Ascending aorta (tissue), 2 donors: ENCODE measurements around the gene HDLBP. TPM values are rescaled to one million over a fixed set of nuclear protein-coding genes. Genes with fewer than 3 reads are reported as not detected.
A peak's percentile ranks its signal among the peaks of the same experiment; 100 is the strongest.

Source experiments
- DNase-seq, 2 donors: peaks; one replicate each; pipeline ENCODE4 v3.0.0-alpha.2; 2019; ENCODE audit warnings: low spot score in 2 of 2
- H3K27ac ChIP-seq, 2 donors: fragments of 200-600 bp; sonication (generic); one replicate each; pipeline ENCODE4 v1.5.1; 2016 to 2017; ENCODE audit warnings: mild to moderate bottlenecking in 1 of 2
- H3K27me3 ChIP-seq: fragments of 200-600 bp; sonication (generic); one replicate; pipeline ENCODE4 v1.5.1; 2017
- H3K36me3 ChIP-seq, 2 donors: fragments of 200-600 bp; sonication (generic); one replicate each; pipeline ENCODE4 v1.5.1; 2016
- H3K4me1 ChIP-seq, 2 donors: fragments of 200-600 bp; sonication (generic); one replicate each; pipeline ENCODE4 v1.5.1; 2016 to 2017; ENCODE audit warnings: mild to moderate bottlenecking in 1 of 2
- H3K4me3 ChIP-seq, 2 donors: fragments of 200-600 bp; sonication (generic); one replicate each; pipeline ENCODE4 v1.5.1; 2016 to 2017; ENCODE audit warnings: mild to moderate bottlenecking in 1 of 2
- H3K9me3 ChIP-seq, 2 donors: fragments of 200-600 bp; sonication (generic); one replicate each; pipeline ENCODE4 v1.5.1; 2016
- CTCF ChIP-seq, 3 experiments: fragments of 200-600 bp in 2 of 3; fragments of 450-650 bp in 1 of 3; sonication (generic) in 2 of 3; IDR thresholded peaks; one replicate each; pipeline ENCODE4 v1.5.1; 2016 to 2019; ENCODE audit warnings: antibody characterized with exemption in 3 of 3, mild to moderate bottlenecking in 1 of 3, moderate library complexity in 1 of 3
- intact Hi-C: fragments of 100-400 bp; cut with DNase I; formaldehyde crosslinking; loops from one replicate; pipeline ENCODE4 v1.15.1; 2023
- total RNA-seq: library from RNA; depleted of rRNA; stranded (reverse); fragments of >200 nt; gene quantifications from one replicate; pipeline ENCODE4 v1.1.0, GENCODE V29; 2016

Gene HDLBP
- total RNA-seq, 1 donor from 2014 or later = 308 TPM

- no peaks in the 10 kb centered on the region for H3K4me1 ChIP-seq
- H3K27me3 ChIP-seq = no peaks in the 10 kb centered on the region
- DNase-seq = no peak
- no peaks in the 10 kb centered on the region for H3K9me3 ChIP-seq
- no peaks in the 10 kb centered on the region for H3K36me3 ChIP-seq
- H3K4me3 ChIP-seq = no peak overlapping the region
- intact Hi-C loops = no loop called here
- H3K27ac ChIP-seq = no peak overlapping the region
- no peak for TF ChIP-seq CTCF (IDR thresholded peaks at IDR 0.05)
These were observed 24.3 kb downstream of the HDLBP start for GRCh38 chr2:241291153-241291552.

GRCh38 chr2:241289597-241289996 lies 25.9 kb downstream of the HDLBP start:
- no peaks in the 10 kb centered on the region for H3K27me3 ChIP-seq
- H3K4me3 ChIP-seq = no peak overlapping the region
- peaks cover 5 to 6% of the 10 kb centered on the region in 2 donors for H3K36me3 ChIP-seq
- no peaks in the 10 kb centered on the region for H3K9me3 ChIP-seq
- no peak overlapping the region for H3K27ac ChIP-seq
- TF ChIP-seq CTCF (IDR thresholded peaks at IDR 0.05) = no peak
- H3K4me1 ChIP-seq = no peaks in the 10 kb centered on the region
- intact Hi-C loops = no loop called here
- no peak for DNase-seq

GRCh38 chr2:241289053-241289452 lies 26.4 kb downstream of the HDLBP start:
- peaks cover 5 to 6% of the 10 kb centered on the region in 2 donors for H3K36me3 ChIP-seq
- no peaks in the 10 kb centered on the region for H3K9me3 ChIP-seq
- no peaks in the 10 kb centered on the region for H3K27me3 ChIP-seq
- no peak for TF ChIP-seq CTCF (IDR thresholded peaks at IDR 0.05)
- no peak overlapping the region for H3K27ac ChIP-seq
- no peak overlapping the region for H3K4me3 ChIP-seq
- no peak for DNase-seq
- no peaks in the 10 kb centered on the region for H3K4me1 ChIP-seq
- intact Hi-C loops = no loop called here

- H3K27me3 ChIP-seq = no peaks in the 10 kb centered on the region
- no peaks in the 10 kb centered on the region for H3K4me1 ChIP-seq
- H3K4me3 ChIP-seq = no peak overlapping the region
- TF ChIP-seq CTCF (IDR thresholded peaks at IDR 0.05) = no peak
- no peaks in the 10 kb centered on the region for H3K9me3 ChIP-seq
- intact Hi-C loops = no loop called here
- peak in 1 of 2 donors; percentile 16 for DNase-seq
- peaks cover 5 to 6% of the 10 kb centered on the region in 2 donors for H3K36me3 ChIP-seq
- no peak overlapping the region for H3K27ac ChIP-seq
These were observed 27.1 kb downstream of the HDLBP start for GRCh38 chr2:241288324-241288888.

- Histone ChIP-seq H3K4me3 (no peak overlapping the region), H3K27ac (no peak overlapping the region), H3K9me3 (no peaks in the 10 kb centered on the region), H3K27me3 (no peaks in the 10 kb centered on the region), H3K36me3 (peaks cover 5 to 6% of the 10 kb centered on the region in 2 donors), H3K4me1 (no peaks in the 10 kb centered on the region)
- TF ChIP-seq CTCF (IDR thresholded peaks at IDR 0.05) = no peak
- DNase-seq = peak in 1 of 2 donors; percentile 31
- intact Hi-C loops = no loop called here
These were observed 29.0 kb downstream of the HDLBP start for GRCh38 chr2:241286348-241287090.
